Astrocyte (in vitro differentiated cells and primary cell): ENCODE measurements around the gene SLC25A22. TPM values are rescaled to one million over a fixed set of nuclear protein-coding genes. Genes with fewer than 3 reads are reported as not detected.

Experiments used
- DNase-seq: peaks from one replicate; pipeline ENCODE4 v3.0.0-alpha.2; 2010; ENCODE audit warnings: low read depth
- FAIRE-seq: peaks from 2 replicates; lab custom pipeline; 2011; peaks lifted over from hg19 to GRCh38; lab: Jason Lieb, UNC
- H2AFZ ChIP-seq: 2 replicates; pipeline ENCODE4 v1.6.0; 2012; ENCODE audit warnings: low read depth, low read length, inconsistent platforms
- H3K27ac ChIP-seq: 2 replicates; pipeline ENCODE4 v1.5.1; 2011; ENCODE audit warnings: low read depth, low read length, inconsistent platforms
- H3K27me3 ChIP-seq: 2 replicates; pipeline ENCODE4 v1.6.0; 2011; ENCODE audit warnings: low read length, inconsistent platforms; ENCODE audit not compliant: insufficient read depth
- H3K36me3 ChIP-seq: 2 replicates; pipeline ENCODE4 v1.5.1; 2011; ENCODE audit warnings: low read length, inconsistent platforms; ENCODE audit not compliant: insufficient read depth
- H3K4me1 ChIP-seq: 2 replicates; pipeline ENCODE4 v1.5.1; 2011; ENCODE audit warnings: low read length, inconsistent platforms; ENCODE audit not compliant: insufficient read depth
- H3K4me2 ChIP-seq: 2 replicates; pipeline ENCODE4 v1.6.0; 2012; ENCODE audit warnings: low read length, inconsistent platforms
- H3K4me3 ChIP-seq: 2 replicates; pipeline ENCODE4 v1.5.1; 2011; ENCODE audit warnings: low read depth, mild to moderate bottlenecking, low read length, inconsistent platforms; ENCODE audit not compliant: insufficient read depth
- H3K79me2 ChIP-seq: 2 replicates; pipeline ENCODE4 v1.6.0; 2012; ENCODE audit warnings: mild to moderate bottlenecking, low read length, inconsistent platforms; ENCODE audit not compliant: insufficient read depth
- H3K9ac ChIP-seq: 2 replicates; pipeline ENCODE4 v1.6.0; 2012; ENCODE audit warnings: mild to moderate bottlenecking, low read length, inconsistent platforms
- H3K9me3 ChIP-seq: 2 replicates; pipeline ENCODE4 v1.5.1; 2012; ENCODE audit warnings: low read depth, mild to moderate bottlenecking, low read length, inconsistent platforms; ENCODE audit not compliant: insufficient read depth
- H4K20me1 ChIP-seq: 2 replicates; pipeline ENCODE4 v1.6.0; 2012; ENCODE audit warnings: low read length, inconsistent platforms; ENCODE audit not compliant: insufficient read depth
- H3K27ac Mint-ChIP-seq: one replicate; pipeline ENCODE4 v1.8.0; 2021; ENCODE audit warnings: mild to moderate bottlenecking, mixed read lengths; ENCODE audit not compliant: unreplicated experiment
- H3K27me3 Mint-ChIP-seq: one replicate; pipeline ENCODE4 v1.8.0; 2021; ENCODE audit warnings: low read depth, mixed read lengths; ENCODE audit not compliant: unreplicated experiment
- H3K36me3 Mint-ChIP-seq: one replicate; pipeline ENCODE4 v1.8.0; 2021; ENCODE audit warnings: low read depth, mixed read lengths; ENCODE audit not compliant: unreplicated experiment
- H3K4me1 Mint-ChIP-seq: one replicate; pipeline ENCODE4 v1.8.0; 2021; ENCODE audit warnings: low read depth, mixed read lengths; ENCODE audit not compliant: unreplicated experiment
- H3K4me3 Mint-ChIP-seq: one replicate; pipeline ENCODE4 v1.8.0; 2021; ENCODE audit warnings: mild to moderate bottlenecking, moderate library complexity, mixed read lengths; ENCODE audit not compliant: unreplicated experiment
- H3K9me3 Mint-ChIP-seq: one replicate; pipeline ENCODE4 v1.8.0; 2021; ENCODE audit warnings: mild to moderate bottlenecking, mixed read lengths; ENCODE audit not compliant: unreplicated experiment
- EZH2 ChIP-seq: IDR thresholded peaks from 2 replicates; pipeline ENCODE4 v1.6.1; 2012; ENCODE audit warnings: mild to moderate bottlenecking, low read length, inconsistent platforms; ENCODE audit not compliant: insufficient read depth
- total RNA-seq: library from RNA; stranded (reverse); gene quantifications from 2 replicates; pipeline ENCODE4 v1.2.1, GENCODE V29; 2021
- TF ChIP-seq, protein P1 (sequence below): IDR thresholded peaks from 2 replicates; pipeline ENCODE4 v1.5.1; 2011; ENCODE audit warnings: low read depth, mild to moderate bottlenecking, inconsistent platforms, low read length, moderate library complexity; ENCODE audit not compliant: insufficient read depth

The SLC25A22 gene
- total RNA-seq, 1 donor from 2014 or later = 21.4 TPM

DNA sequence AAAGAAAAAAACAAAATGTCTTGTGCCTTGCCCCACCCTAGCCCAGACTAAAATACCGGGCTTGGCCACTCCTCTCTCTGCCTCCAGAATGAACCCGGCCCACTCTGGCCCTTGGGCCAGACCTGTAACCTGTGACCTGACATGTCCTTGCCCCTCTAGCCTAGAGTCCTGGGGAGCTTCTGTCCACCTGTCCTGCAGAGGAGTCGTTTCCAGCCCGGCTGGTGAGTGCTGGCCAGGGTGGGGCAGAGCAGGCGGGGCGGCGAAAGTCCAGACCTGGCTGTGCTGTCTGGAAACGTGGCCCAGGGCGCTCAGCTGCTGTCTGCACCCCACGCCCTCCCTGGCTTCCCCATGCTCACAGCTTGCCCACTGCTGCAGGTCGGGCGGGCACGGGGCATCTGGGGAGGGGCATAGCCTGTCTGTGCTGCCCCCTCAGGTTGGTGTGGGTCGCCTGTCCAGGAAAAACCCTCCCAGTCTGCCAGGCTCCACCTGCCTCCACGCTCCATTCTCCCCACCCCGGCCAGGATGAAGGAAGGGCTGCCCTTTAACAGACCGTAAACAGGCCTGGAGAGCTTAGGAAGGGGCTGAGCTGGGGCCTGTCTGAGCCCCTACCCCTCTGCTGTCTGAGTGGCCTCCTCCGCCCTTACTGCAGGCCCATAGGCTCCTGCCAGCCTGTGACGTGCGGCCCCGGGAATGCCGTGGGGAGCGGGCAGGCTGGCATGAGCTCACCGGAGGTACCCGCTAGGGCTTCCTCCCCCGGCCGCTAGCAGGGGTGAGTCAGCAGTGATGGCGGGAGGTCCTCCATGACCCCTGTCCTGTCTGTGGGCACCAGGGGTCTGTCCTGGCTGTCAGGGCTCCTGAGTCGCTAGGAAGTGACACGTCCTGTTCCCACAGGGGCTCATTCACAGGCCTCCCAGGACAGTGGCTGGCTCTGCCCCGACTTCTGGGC, 36.6 kb upstream of the SLC25A22 start:
- H4K20me1 ChIP-seq = peaks cover 75% of the 10 kb centered on the region
- H3K36me3 ChIP-seq = peaks cover 13% of the 10 kb centered on the region
- no peaks in the 10 kb centered on the region for H3K36me3 Mint-ChIP-seq
- H3K79me2 ChIP-seq = peaks cover 67% of the 10 kb centered on the region
- H3K4me1 ChIP-seq = peaks cover 57% of the 10 kb centered on the region
- peak; percentile 67 for DNase-seq
- H3K27ac ChIP-seq = peak overlapping the region; percentile 79
- no peaks in the 10 kb centered on the region for H3K9me3 Mint-ChIP-seq
- no peaks in the 10 kb centered on the region for H3K27me3 ChIP-seq
- peak overlapping the region; percentile 98 for H3K27ac Mint-ChIP-seq
- peaks cover 12% of the 10 kb centered on the region for H3K4me1 Mint-ChIP-seq
- no peaks in the 10 kb centered on the region for H3K9me3 ChIP-seq
- H3K4me3 ChIP-seq = peak overlapping the region; percentile 65
- peaks cover 1% of the 10 kb centered on the region for H3K27me3 Mint-ChIP-seq
- TF ChIP-seq, protein P1, sequence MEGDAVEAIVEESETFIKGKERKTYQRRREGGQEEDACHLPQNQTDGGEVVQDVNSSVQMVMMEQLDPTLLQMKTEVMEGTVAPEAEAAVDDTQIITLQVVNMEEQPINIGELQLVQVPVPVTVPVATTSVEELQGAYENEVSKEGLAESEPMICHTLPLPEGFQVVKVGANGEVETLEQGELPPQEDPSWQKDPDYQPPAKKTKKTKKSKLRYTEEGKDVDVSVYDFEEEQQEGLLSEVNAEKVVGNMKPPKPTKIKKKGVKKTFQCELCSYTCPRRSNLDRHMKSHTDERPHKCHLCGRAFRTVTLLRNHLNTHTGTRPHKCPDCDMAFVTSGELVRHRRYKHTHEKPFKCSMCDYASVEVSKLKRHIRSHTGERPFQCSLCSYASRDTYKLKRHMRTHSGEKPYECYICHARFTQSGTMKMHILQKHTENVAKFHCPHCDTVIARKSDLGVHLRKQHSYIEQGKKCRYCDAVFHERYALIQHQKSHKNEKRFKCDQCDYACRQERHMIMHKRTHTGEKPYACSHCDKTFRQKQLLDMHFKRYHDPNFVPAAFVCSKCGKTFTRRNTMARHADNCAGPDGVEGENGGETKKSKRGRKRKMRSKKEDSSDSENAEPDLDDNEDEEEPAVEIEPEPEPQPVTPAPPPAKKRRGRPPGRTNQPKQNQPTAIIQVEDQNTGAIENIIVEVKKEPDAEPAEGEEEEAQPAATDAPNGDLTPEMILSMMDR = no peak
- TF ChIP-seq EZH2 = no peak
- no peak overlapping the region for H2AFZ ChIP-seq
- H3K4me3 Mint-ChIP-seq = peak overlapping the region; percentile 91
- peak overlapping the region; percentile 92 for H3K9ac ChIP-seq
- peak; percentile 63 for FAIRE-seq
- peak overlapping the region; percentile 98 for H3K4me2 ChIP-seq

DNA sequence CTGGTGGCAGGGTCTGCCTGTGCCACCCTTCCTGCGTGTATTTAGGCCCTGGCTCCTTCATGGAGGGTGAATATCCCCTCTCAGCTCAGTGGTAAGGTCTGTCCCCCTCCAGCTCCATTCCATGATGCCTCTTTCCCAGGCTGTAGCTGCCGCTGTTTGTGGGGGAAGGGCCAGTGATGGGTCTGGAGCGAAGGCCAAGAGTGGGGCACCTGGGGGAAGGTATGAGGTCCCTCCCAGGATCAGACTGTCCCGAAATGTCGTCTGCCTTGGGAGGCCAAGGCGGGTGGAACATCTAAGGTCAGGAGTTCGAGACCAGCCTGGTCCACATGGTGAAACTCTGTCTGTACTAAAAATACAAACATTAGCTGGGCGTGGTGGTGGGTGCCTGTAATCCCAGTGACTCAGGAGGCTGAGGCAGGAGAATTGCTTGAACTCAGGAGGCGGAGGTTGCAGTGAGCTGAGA, 35.8 kb upstream of the SLC25A22 start:
- H3K27ac ChIP-seq = peak overlapping the region; percentile 79
- DNase-seq (no peak), FAIRE-seq (no peak)
- peaks cover 7% of the 10 kb centered on the region for H3K36me3 ChIP-seq
- H3K4me3 ChIP-seq = peak overlapping the region; percentile 86
- no peaks in the 10 kb centered on the region for H3K36me3 Mint-ChIP-seq
- peaks cover 12% of the 10 kb centered on the region for H3K4me1 Mint-ChIP-seq
- peak overlapping the region; percentile 98 for H3K27ac Mint-ChIP-seq
- no peaks in the 10 kb centered on the region for H3K9me3 Mint-ChIP-seq
- peaks cover 59% of the 10 kb centered on the region for H3K79me2 ChIP-seq
- peak overlapping the region; percentile 91 for H3K4me3 Mint-ChIP-seq
- H3K9me3 ChIP-seq = no peaks in the 10 kb centered on the region
- peaks cover 71% of the 10 kb centered on the region for H4K20me1 ChIP-seq
- TF ChIP-seq EZH2 = no peak
- TF ChIP-seq, protein P1 = no peak
- H3K9ac ChIP-seq = peak overlapping the region; percentile 92
- H2AFZ ChIP-seq = no peak overlapping the region
- peak overlapping the region; percentile 98 for H3K4me2 ChIP-seq
- H3K27me3 Mint-ChIP-seq = peaks cover 1% of the 10 kb centered on the region
- H3K4me1 ChIP-seq = peaks cover 64% of the 10 kb centered on the region
- H3K27me3 ChIP-seq = no peaks in the 10 kb centered on the region
